Prostate gland (tissue), 2 donors: ENCODE results near the gene HOXA10. TPM values are rescaled to one million over a fixed set of nuclear protein-coding genes. Genes with fewer than 3 reads are reported as not detected.

ENCODE experiments used
- DNase-seq: peaks from one replicate; pipeline ENCODE4 v3.0.0-alpha.2; 2019; ENCODE audit warnings: low spot score
- H3K27ac ChIP-seq, 2 donors: fragments of 200-600 bp; sonication (generic); 2 replicates each; pipeline ENCODE4 v1.5.1; 2017 to 2019
- H3K27me3 ChIP-seq: fragments of 200-600 bp; sonication (generic); replicated peaks from 2 replicates; pipeline ENCODE4 v1.5.1; 2019; ENCODE audit not compliant: insufficient read depth
- H3K36me3 ChIP-seq, 2 donors: fragments of 200-600 bp; sonication (generic); 1 replicate in 1 of 2; 2 replicates in 1 of 2; pipeline versions ENCODE4 v1.5.1 to v1.8.1; 2017 to 2019
- H3K4me1 ChIP-seq: fragments of 200-600 bp; sonication (generic); replicated peaks from 2 replicates; pipeline ENCODE4 v1.5.1; 2019
- H3K4me3 ChIP-seq, 2 donors: fragments of 200-600 bp; sonication (generic); 2 replicates each; pipeline ENCODE4 v1.5.1; 2017 to 2019
- H3K9me3 ChIP-seq: fragments of 200-600 bp; sonication (generic); 2 replicates; pipeline ENCODE4 v1.5.1; 2017
- CTCF ChIP-seq, 4 experiments: fragments of 200-600 bp in 2 of 4; fragments of 450-650 bp in 2 of 4; sonication (generic) in 2 of 4; IDR thresholded peaks; 1 replicate in 3 of 4; 2 replicates in 1 of 4; pipeline ENCODE4 v1.5.1; 2016 to 2019; ENCODE audit warnings: antibody characterized with exemption in 4 of 4, mild to moderate bottlenecking in 2 of 4, moderate library complexity in 2 of 4
- POLR2A ChIP-seq: fragments of 450-650 bp; IDR thresholded peaks from one replicate; pipeline ENCODE4 v1.6.1; 2016; ENCODE audit warnings: antibody characterized with exemption, mild to moderate bottlenecking
- POLR2AphosphoS5 ChIP-seq: sonication (generic); formaldehyde crosslinking; IDR thresholded peaks from one replicate; pipeline ENCODE4 v1.6.1; 2017; ENCODE audit warnings: antibody characterized with exemption
- WGBS: methylation state at CpG from one replicate; pipeline ENCODE4 v1.1.5; 2018; 5-methylcytosine and 5-hydroxymethylcytosine counted together
- intact Hi-C: fragments of 100-400 bp; cut with DNase I; formaldehyde crosslinking; loops from one replicate; pipeline ENCODE4 v1.14.2; 2022
- total RNA-seq, 2 donors: library from RNA; depleted of rRNA; stranded (reverse); fragments of >200 nt; gene quantifications; one replicate each; pipeline ENCODE4 v1.1.0, GENCODE V29; 2016

HOXA10 gene
- total RNA-seq, 2 donors from 2014 or later, result 25.8 to 65.6 TPM

- 10% methylated on average over 4 of the region's 4 CpGs for WGBS
- no peaks in the 10 kb centered on the region for H3K9me3 ChIP-seq
- no peak for DNase-seq
- peaks cover 4% of the 10 kb centered on the region for H3K4me1 ChIP-seq
- H3K4me3 ChIP-seq, result peak overlapping the region; percentile 76 to 81
- H3K27me3 ChIP-seq, result no peaks in the 10 kb centered on the region
- no peaks in the 10 kb centered on the region for H3K36me3 ChIP-seq
- peak overlapping the region; percentile 96 to 97 for H3K27ac ChIP-seq
- TF ChIP-seq CTCF (IDR thresholded peaks at IDR 0.05), result no peak
- TF ChIP-seq POLR2AphosphoS5, result no peak
- TF ChIP-seq POLR2A, result no peak
- intact Hi-C loops, result loop anchor here (10.0 kb wide), 1 partner anchor 721 kb away; no protein-coding TSS in a partner anchor
These were observed 30.0 kb upstream of the HOXA10 start for GRCh38 chr7:27203964-27204594.

- WGBS, result 4% methylated on average over 10 of the region's 10 CpGs
- no peaks in the 10 kb centered on the region for H3K36me3 ChIP-seq
- intact Hi-C loops, result loop anchor here (10.0 kb wide), 1 partner anchor 721 kb away; no protein-coding TSS in a partner anchor
- H3K4me3 ChIP-seq, result peak overlapping the region; percentile 76 to 81
- no peak for DNase-seq
- no peaks in the 10 kb centered on the region for H3K9me3 ChIP-seq
- peak overlapping the region; percentile 96 to 97 for H3K27ac ChIP-seq
- H3K4me1 ChIP-seq, result peaks cover 1% of the 10 kb centered on the region
- no peaks in the 10 kb centered on the region for H3K27me3 ChIP-seq
- TF ChIP-seq CTCF (IDR thresholded peaks at IDR 0.05) (no peak), POLR2AphosphoS5 (no peak), POLR2A (no peak)
These were observed 29.3 kb upstream of the HOXA10 start for GRCh38 chr7:27203365-27203953.

- peak; percentile 52 for DNase-seq
- Histone ChIP-seq H3K27me3 (no peaks in the 10 kb centered on the region), H3K4me3 (peak overlapping the region; percentile 76 to 81), H3K4me1 (no peaks in the 10 kb centered on the region), H3K9me3 (no peaks in the 10 kb centered on the region), H3K27ac (peak overlapping the region; percentile 96 to 97), H3K36me3 (no peaks in the 10 kb centered on the region)
- intact Hi-C loops, result loop anchor here (10.0 kb wide), 1 partner anchor 722 kb away; no protein-coding TSS in a partner anchor
- WGBS, result 6% methylated on average over 3 of the region's 3 CpGs
- TF ChIP-seq CTCF (IDR thresholded peaks at IDR 0.05) (no peak), POLR2AphosphoS5 (peak; percentile 21)
These were observed 28.7 kb upstream of the HOXA10 start for GRCh38 chr7:27202862-27203134.

- Histone ChIP-seq H3K4me3 (peak overlapping the region; percentile 76 to 81), H3K27me3 (no peaks in the 10 kb centered on the region), H3K27ac (peak overlapping the region; percentile 96 to 97), H3K4me1 (no peaks in the 10 kb centered on the region), H3K36me3 (no peaks in the 10 kb centered on the region), H3K9me3 (no peaks in the 10 kb centered on the region)
- TF ChIP-seq CTCF (IDR thresholded peaks at IDR 0.05), result no peak
- TF ChIP-seq POLR2A, result peak; percentile 10
- TF ChIP-seq POLR2AphosphoS5, result no peak
- intact Hi-C loops, result loop anchor here (10.0 kb wide), 1 partner anchor 723 kb away; no protein-coding TSS in a partner anchor
- no peak for DNase-seq
- WGBS, result 5% methylated on average over 30 of the region's 30 CpGs
These were observed 28.1 kb upstream of the HOXA10 start for GRCh38 chr7:27202018-27202861.
